Measurements from ENCODE around the gene BAZ2B. TPM values are rescaled to one million over a fixed set of nuclear protein-coding genes. Genes with fewer than 3 reads are reported as not detected.

BAZ2B gene
- total RNA-seq, 1 donor from 2014 or later = 32.4 TPM

GRCh38 chr2:159349674-159350299 lies 266.6 kb downstream of the BAZ2B start:
- Histone ChIP-seq H3K4me3 (no peak overlapping the region), H3K9me3 (replicated peaks) (no peaks in the 10 kb centered on the region), H3K27ac (replicated peaks) (no peak overlapping the region), H3K36me3 (peaks cover 63% of the 10 kb centered on the region), H3K4me1 (peaks cover 8% of the 10 kb centered on the region), H3K27me3 (ENCODE audit: low read depth) (no peaks in the 10 kb centered on the region)
- TF ChIP-seq CTCF (IDR thresholded peaks at IDR 0.05; ENCODE audit: borderline replicate concordance) = no peak
- intact Hi-C loops (cut with micrococcal nuclease) = no loop called here
- no peak for DNase-seq

DNA sequence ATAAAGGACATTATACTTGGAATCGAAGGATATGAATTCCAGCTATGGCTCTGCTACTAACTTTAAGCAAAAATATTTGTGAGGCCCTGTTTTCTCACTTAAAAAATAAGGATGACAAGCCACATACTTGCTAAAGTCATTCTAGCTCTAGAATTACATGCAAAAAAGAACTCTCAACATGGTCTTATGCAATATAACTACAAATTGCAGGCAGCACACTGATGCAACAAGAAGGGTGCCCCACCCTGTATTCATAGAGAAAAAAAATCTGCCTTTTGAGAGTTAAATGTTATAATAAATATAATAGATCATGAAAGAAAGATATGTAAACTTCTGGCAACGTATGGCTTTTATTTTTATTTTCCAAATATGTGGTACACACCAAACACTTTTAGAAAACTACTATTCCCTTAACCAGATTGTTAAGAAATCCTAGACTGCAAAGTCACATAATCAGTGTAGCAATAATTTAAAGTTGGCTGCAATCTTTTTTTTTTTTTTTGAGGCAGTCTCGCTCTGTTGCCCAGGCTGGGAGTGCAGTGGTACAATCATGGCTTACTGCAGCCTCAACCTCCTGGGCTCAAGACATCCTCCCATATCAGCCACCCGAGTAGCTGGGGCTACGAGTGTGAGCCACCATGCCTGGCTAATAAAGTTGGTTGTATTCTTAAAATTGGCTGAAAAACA lies 289.6 kb downstream of the BAZ2B start:
- Histone ChIP-seq H3K4me1 (no peaks in the 10 kb centered on the region), H3K4me3 (no peak overlapping the region), H3K9me3 (replicated peaks) (no peaks in the 10 kb centered on the region), H3K27ac (replicated peaks) (no peak overlapping the region), H3K36me3 (peaks cover 71% of the 10 kb centered on the region), H3K27me3 (ENCODE audit: low read depth) (no peaks in the 10 kb centered on the region)
- no peak for DNase-seq
- no peak for TF ChIP-seq CTCF (IDR thresholded peaks at IDR 0.05; ENCODE audit: borderline replicate concordance)
- intact Hi-C loops (cut with micrococcal nuclease) = no loop called here

DNA sequence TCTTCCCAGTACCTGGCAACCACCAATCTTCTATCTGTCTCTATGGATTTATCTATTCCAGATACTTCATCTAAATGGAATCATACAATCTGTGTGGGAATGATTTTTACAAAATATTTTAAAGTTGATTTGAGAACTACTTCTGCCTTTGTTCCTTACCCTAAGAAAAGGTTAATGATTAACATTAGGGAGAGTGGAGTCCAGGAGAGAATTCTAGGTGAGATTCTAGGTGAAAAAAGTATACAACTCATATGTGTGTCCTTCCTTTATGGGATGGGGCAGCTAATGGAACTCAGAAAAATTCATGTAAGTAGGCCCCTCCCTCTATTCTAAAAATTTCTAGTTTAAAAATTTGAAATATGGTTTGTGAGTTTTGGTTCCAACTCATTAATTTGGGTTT lies 293.9 kb downstream of the BAZ2B start:
- intact Hi-C loops (cut with micrococcal nuclease) = no loop called here

DNA sequence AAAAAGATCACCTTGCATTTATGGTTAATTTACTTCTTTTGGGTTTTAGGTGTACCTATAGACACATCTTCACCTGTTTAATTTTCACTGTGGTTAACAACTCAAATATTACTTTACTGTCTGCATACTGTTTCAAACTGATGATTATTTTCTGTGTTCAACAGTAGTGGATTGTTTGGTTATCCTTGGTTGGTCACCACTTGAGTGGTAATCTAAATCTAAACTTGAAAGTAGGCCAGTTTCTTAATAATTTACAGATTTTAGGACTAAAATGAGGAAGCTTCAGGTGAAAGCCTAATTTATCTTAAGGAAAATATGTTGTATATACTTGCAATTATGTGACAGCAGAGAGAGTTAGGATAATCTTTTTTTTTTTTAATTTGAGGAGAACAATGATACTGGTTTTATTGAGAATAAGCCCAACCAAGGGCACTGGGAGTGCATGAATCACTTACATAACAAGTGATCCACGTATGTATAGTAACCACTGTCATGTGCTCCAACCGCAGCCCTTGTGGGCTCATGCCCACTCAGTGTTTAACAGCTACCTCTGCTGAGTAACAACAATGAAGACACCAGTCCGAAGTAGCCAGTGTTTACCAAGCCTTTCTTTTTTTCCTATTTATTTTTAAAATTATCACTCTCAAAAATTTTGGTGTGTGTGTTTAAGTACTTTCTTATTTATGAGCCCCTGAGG lies 298.8 kb downstream of the BAZ2B start:
- intact Hi-C loops (cut with micrococcal nuclease) = no loop called here
- no peaks in the 10 kb centered on the region for H3K4me1 ChIP-seq
- H3K27ac ChIP-seq (replicated peaks) = no peak overlapping the region
- H3K4me3 ChIP-seq = no peak overlapping the region
- TF ChIP-seq CTCF (IDR thresholded peaks at IDR 0.05; ENCODE audit: borderline replicate concordance) = no peak
- peaks cover 61% of the 10 kb centered on the region for H3K36me3 ChIP-seq
- no peaks in the 10 kb centered on the region for H3K27me3 ChIP-seq (ENCODE audit: low read depth)
- DNase-seq = no peak
- peaks cover 7% of the 10 kb centered on the region for H3K9me3 ChIP-seq (replicated peaks)

More for the DNA sequence above, 293.9 kb downstream of the BAZ2B start:
- DNase-seq = no peak
- Histone ChIP-seq H3K27me3 (ENCODE audit: low read depth) (no peaks in the 10 kb centered on the region), H3K4me3 (no peak overlapping the region), H3K9me3 (replicated peaks) (no peaks in the 10 kb centered on the region), H3K27ac (replicated peaks) (no peak overlapping the region), H3K36me3 (peaks cover 71% of the 10 kb centered on the region), H3K4me1 (no peaks in the 10 kb centered on the region)
- TF ChIP-seq CTCF (IDR thresholded peaks at IDR 0.05; ENCODE audit: borderline replicate concordance) = no peak

- H3K4me3 ChIP-seq = no peak overlapping the region
- TF ChIP-seq CTCF (IDR thresholded peaks at IDR 0.05; ENCODE audit: borderline replicate concordance) = no peak
- H3K27me3 ChIP-seq (ENCODE audit: low read depth) = no peaks in the 10 kb centered on the region
- no peak for DNase-seq
- no peaks in the 10 kb centered on the region for H3K4me1 ChIP-seq
- H3K9me3 ChIP-seq (replicated peaks) = no peaks in the 10 kb centered on the region
- intact Hi-C loops (cut with micrococcal nuclease) = no loop called here
- H3K36me3 ChIP-seq = no peaks in the 10 kb centered on the region
- H3K27ac ChIP-seq (replicated peaks) = no peak overlapping the region
These were observed 308.4 kb downstream of the BAZ2B start for GRCh38 chr2:159307942-159308341.

Data from left ventricle myocardium inferior (tissue), 1 donor.